HG02938 (cell line): Measurements from ENCODE around the gene ANKRD17.
A peak's percentile ranks its signal among the peaks of the same experiment; 100 is the strongest.
"Not testable (repeated sequence)": the region's sequence is repeated elsewhere in the genome, so short reads cannot be mapped to it uniquely, and the experiment has no call there.

Source experiments
- ATAC-seq: cut with Tn5 transposase; IDR thresholded peaks from one replicate; pipeline ENCODE4 v1.9.1; 2021; ENCODE audit warnings: mild to moderate bottlenecking, moderate library complexity; ENCODE audit not compliant: unreplicated experiment

Gene ANKRD17

DNA sequence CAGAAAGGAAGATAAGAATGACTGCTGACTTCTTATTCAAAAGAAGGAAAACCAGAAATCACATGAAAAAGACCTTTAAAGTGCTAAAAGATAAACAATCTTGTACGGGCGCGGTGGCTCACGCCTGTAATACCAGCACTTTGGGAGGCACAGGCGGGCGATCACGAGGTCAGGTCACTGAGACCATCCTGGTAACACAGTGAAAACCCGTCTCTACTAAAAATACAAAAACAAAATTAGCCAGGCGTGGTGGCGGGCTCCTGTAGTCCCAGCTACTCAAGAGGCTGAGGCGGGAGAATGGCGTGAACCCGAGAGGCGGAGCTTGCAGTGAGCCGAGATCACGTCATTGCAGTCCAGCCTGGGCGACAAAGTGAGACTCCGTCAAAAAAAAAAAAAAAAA is 54.6 kb downstream of the ANKRD17 start:
- ATAC-seq = not testable (repeated sequence)

DNA sequence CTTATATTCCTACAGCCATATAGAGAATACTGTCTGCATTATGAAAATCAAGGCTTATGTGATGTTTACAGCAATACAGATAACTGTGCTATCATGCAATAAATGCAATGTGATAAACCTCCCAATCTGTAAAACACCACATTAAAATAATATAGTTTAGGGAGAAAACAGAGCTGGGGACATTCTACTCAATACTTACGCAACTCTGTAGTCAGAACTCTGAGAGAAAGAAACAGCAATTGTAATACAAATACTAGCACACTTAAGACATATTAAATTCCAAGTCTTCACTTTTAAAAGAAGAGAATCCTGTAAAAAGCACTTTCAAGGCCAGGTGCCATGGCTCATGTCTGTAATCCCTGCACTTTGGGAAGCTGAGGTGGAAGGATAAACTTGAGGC is 61.4 kb downstream of the ANKRD17 start:
- no peak for ATAC-seq

DNA sequence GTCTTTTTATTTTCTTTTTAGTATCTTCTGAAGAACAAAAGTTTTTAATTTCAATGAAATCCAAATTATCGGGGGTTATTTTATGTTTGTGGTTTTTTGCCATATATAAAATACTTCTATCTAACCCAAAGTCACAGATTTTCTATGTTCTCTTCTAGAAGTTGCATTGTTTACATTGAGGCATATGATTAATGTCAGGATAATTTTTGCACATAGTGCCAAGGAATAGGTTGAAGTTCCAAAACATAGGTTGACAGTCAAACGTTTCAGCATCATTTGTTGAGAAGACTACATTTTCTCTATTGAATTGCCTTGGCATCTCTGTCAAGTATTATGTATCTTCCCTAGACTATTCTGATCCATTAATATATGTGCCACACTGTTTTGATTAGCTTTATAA is 64.5 kb downstream of the ANKRD17 start:
- ATAC-seq = no peak

DNA sequence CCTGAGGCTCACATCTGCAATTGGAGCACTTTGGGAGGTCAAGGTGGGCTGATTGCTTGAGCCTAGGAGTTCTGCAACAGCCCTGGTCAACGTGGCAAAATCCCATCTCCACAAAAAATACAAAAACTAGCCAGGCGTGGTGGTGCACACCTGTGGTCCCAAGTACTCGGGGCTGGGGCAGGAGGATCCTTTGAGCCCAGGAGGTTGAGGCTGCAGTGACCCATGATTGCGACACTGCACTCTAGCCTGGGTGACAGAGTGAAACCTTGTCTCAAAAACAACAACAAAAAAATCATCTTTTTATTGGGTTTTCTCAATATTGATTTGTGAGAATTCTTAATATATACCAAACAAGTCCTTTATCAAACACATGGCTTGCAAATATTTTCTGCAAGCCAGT is 64.9 kb downstream of the ANKRD17 start:
- peak; percentile 17 for ATAC-seq

DNA sequence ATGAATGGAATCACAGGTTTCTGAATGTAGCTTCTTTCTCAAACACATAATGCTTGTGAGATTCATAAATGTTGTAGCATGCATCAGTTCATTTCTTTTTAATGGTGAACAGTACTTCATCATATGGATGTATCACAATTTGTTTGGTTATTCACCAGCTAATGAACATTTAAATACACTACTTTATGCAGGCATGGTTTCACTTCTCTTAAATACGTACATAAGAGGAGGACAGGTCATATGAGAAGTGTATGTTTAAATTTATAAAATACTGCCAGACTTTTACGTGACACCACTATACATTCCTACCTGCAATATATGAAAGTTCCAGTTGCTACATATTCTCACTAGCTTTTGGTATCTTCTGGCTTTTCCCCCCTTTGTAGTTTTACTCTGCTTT is 65.4 kb downstream of the ANKRD17 start:
- peak; percentile 89 for ATAC-seq

DNA sequence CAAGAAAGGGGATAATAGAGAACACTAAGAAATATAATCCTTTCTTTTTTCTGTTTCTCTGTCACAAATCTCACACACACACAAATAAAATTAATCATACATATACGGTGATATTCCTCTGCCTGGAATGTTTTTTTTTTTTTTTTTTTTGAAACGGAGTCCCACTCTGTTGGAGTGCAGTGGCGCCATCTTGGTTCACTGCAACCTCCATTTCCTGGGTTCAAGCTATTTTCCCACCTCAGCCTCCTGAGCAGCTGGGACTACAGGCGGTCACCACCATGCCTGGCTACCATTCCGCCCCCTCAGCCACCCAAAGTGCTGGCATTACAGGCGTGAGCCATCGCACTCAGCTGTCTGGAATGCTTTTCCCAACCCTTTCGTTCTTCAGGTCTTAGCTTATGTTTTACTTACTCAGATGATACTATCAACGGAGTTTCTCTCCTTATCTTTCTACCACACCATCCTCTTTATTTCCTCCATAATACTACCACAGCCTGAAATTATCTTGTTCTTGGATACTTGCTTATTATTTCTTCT is 69.3 kb downstream of the ANKRD17 start:
- ATAC-seq = no peak

DNA sequence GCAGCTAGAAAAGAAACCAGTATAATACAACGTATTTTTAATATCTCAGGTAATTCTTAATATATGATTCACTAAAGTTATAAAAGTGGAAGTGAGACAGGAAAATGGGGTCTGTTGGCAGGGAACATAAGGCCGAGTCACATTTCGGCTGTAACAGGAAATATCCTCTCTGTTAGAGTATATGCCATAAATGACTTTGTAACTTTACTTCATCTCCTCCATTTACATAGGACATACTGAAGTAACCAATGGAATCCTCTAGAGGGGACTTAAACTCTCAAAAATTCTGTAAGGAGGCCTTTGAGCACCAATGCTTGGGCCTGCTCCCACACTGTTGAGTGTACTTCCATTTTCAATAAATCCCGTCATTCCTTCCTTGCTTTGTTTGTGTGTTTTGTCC is 71.3 kb downstream of the ANKRD17 start:
- ATAC-seq = peak; percentile 86

DNA sequence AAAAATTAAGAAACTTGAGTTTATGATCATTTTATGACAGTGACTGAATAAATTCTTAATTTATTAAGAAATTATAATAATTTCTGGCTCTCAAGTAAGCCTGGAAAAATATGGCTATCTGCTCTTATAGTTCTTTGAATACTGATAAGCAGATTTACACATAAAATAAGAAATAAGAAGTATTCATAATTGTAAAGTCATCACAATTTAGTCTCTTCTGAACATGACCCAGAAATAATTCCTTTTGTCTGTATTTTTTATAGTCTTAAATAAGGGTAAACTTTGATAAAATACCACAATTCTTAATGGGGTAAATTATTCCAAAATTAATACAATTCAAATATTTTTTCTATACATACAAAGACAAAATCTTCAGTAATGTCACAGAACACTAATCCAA is 72.7 kb downstream of the ANKRD17 start:
- ATAC-seq = no peak

DNA sequence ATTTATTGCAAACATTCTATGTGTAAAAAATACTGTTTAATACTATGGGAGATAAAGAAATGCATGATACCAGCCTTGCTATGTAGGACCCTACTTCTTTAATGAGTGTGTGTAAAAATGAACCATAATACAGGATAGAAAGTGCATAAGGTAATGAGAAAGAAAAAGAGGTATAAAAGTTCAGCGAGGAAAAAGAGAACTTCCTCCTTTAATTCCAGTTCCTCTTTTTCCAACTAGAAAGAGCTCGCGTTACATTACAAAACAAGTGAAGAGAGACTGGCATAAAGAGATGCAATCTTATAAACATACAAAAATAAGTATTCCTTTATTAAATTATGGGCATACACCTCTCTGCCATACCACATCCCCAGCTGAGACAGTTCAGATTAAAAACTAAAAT is 77.4 kb downstream of the ANKRD17 start:
- no peak for ATAC-seq

DNA sequence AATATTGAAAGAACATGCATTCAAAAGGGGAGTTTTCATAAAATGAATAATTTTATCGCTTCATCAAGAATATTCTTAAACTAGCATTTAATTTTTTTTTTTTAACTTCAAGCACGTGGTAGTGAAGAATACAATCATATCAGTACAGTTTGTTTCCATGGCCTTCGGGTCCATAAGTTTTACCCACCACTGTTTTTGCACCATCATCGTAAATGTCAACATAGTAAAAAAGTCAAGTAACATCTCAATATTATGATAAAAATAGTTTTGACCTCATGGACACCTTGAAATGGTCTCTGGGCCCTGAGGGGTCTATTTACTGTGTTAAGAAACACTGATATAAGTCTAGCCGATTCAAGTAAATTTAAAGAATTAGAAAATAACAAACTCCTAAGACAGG is 80.2 kb downstream of the ANKRD17 start:
- ATAC-seq = no peak

DNA sequence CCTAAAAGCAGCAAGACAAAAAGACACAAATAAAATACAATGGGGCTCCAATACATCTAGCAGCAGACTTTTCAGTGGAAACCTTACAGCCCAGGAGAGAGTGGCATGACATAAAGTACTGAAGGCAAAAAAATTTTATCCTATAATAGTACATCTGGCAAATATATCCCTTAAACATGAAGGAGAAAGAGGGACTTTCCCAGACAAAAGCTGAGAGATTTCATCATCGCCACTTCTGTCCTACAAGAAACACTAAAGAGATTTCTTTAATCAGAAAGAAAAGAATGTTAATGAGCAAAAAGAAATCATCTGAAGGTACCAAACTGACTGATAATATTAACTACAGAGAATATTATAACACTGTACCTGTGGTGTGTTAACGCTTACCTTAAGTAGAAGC is 86.4 kb downstream of the ANKRD17 start:
- ATAC-seq = no peak

DNA sequence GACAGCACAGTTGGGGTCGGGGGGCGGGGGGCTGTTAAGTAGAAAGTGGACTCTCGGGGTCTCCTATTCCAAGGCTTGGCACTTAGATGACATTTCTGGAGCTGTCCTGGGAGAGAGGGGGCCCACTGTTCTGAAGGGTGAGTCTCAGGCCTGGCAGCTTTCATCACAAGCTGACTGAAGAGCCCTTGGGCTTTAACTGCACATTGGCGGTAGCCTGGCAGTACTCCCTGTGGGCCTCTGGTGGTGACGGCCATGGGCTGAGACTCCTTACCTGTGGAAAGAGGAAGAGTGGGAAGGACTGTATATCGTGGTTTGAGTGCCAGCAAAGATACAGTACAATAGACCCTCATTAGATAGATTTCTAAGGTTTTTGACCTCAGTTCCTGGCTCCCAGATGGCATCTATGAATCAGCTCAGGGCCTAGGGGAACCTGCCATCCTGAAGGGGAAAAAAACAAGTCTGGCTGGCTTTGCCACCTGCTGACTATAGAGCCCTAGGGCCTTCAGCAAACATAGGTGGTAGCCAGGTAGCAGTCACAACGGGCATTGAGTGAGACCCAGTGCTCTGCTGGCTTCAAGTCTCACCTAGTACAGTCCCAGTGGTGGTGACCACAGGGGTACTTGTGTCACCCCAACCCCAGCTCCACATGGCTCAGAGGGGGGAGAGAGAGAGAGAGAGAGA is 87.9 kb downstream of the ANKRD17 start:
- ATAC-seq = no peak

DNA sequence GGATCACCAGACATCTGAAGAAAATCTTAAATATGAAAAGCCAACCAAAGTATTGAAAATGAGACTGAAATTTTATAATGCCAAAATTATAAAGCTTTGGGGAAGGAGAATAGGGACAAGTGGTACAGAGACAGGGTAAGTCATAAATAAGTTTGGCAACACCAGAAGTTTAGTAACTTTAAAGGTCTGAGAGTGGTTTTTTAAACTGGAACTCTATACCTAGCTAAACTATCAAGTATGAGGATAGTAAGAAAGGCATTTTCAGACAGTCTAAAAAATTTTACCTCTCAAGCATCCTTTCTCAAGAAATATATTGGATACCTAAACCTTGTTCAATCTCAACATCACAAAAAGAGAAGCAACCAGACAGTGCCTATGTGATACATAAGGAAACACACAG is 92.4 kb downstream of the ANKRD17 start:
- no peak for ATAC-seq

DNA sequence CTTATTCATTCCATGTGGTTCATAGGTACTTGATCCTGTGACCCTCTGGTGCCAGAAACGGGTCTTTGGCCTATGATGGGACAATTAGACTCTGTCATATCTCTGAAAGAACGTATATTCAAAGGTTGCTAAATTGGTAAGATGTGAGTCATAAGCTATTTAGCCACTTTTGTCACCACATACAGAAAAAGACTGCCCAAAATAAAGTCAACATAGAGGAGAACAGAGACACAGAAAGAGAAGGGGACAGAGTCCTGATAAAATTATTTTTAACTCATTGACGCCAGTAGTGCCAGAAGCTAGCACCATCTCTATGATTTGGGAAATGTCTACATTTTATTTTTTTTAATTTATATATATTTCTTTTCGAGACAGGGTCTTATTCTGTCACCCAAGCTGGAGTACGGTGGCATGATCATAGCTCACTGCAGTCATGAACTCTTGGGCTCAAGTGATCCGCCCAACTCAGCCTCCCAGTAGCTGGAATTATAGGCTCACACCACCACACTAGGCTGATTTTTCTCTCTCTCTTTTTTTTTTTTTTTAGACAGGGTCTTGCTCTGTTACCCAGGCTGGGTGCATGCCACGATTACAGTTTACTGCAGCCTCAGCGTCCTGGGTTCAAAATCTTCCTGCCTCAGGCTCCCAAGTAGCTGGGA is 96.9 kb downstream of the ANKRD17 start:
- no peak for ATAC-seq

DNA sequence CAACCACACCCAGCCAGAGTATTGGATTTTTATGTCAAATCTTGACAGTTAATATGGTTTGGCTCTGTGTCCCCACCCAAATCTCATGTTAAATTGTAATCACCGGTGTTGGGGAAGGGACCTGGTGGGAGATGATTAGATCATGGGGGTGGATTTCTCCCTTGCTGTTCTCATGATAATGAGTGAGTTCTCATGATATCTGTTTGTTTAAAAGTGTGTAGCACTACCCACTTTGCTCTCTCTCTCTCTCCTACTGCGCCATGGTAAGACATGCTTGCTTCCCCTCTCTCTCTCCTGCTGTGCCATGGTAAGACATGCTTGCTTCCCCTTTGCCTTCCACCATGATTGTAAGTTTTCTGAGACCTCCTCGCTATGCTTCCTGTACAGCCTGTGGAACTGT is 102.2 kb downstream of the ANKRD17 start:
- no peak for ATAC-seq

DNA sequence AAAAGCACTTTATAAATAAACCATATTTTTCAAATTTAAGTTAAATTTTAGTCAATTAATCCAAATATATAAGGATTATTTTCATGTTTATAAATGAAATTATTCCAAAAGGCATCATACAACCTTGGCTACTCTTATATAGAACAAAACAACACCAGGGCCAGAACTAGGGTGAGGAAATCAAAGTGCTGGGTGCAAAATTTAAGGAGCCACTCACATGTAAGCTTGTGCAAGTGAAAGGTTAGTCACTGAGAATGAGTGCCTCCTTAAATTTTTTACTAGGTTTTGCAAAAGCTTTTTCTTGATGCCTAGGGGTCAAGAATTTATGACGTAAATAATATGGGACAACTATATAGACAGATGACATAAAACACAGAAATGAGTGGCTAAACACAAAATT is 105.7 kb downstream of the ANKRD17 start:
- no peak for ATAC-seq

DNA sequence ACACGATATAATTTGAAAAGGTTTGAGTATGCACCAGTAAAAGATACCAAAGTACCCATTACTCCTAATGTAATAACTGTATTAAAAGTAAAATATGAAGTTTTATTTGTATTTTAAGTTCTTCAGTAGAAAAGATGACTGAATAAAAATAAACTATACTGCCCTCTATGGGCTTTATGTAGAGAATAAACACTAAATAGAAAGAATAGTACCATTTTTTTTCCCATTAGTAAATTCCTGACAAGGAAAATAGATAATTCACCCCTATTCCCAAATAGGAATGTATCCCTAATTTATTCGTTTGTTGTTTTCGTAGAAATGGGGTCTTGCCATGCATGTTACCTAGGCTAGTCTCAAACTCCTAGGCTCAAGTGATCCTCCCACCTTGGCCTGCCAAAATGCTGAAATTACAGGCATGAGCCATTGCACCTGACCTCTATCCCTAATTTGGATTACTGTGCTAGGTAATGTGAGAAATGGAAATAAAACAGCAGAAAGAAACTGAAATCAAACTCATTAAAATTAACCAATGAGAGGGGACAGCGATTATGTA is 115.5 kb downstream of the ANKRD17 start:
- ATAC-seq = no peak

DNA sequence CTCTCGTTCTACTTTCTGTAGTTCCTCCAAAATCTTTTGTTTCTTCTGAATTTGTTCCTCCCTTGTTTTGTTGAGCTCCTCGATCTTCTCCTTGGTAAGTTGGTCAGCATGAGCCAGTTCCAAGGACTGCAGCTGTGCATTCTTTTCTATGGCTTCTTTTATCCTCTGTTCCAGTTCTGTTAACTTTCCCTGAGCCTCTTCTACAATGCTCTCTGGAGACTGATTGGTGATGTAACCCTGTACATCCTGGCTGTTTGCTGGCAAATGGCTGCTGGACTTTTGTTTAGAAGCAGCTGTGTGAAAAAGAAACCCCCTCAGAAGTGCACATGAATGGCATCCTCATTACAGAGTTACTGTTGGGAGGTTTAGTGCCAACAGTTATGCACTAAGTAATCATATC is 118.6 kb downstream of the ANKRD17 start:
- ATAC-seq = no peak

DNA sequence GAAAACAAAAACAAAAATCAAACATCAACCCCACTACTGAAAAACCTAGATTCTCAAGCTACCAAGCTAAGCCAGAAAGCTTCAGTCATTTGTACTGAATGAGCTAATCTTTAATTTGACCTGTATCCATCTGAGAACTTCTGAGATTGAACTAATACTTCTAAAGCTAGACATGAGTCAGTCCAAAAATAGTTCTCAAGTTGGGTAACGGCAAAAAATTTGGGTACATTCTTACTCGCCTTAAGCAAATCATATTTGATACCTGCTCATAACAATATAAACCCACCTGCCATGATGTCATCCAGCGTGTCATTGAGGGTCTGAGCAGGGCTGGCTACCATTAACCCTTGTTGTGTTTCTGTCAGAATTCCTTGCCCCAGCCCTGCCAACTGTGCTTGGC is 119.4 kb downstream of the ANKRD17 start:
- no peak for ATAC-seq

DNA sequence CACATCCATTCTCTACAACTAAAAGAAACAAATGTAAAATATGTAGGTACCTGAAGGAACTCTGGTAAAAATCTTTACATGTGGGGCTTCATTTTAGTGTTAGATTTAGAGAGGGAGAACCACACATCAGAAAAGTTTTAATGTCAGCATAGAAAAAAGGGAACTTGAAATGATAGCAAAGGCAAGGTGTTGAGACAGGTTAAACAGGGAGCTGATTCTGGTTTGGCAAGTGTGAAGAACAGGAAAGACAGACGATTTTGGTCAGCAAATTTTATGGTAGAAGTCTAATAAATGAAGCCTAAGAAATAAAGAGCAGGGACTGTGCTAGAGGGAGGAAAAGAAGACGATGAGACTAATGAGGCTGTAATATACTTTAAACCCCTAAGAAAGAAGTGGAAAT is 121.5 kb downstream of the ANKRD17 start:
- no peak for ATAC-seq

DNA sequence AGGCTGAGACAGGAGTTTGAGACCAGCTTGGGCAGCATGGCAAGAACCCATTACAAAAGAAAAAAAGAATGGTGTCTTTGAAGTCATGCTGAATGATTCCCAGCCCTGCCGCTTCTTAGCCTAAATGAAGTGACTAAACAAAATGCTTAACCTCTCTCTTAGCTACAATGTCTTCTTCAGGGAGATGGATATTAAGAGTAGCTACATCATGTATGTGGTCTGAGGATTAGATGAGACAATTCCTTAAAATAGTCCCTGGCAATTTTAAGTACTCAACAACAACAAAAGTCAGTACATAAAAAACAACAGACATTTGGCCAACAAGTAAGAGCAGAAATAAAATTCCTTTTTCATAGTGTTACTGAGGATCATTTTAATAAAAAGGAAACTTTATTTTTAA is 124.8 kb downstream of the ANKRD17 start:
- no peak for ATAC-seq

DNA sequence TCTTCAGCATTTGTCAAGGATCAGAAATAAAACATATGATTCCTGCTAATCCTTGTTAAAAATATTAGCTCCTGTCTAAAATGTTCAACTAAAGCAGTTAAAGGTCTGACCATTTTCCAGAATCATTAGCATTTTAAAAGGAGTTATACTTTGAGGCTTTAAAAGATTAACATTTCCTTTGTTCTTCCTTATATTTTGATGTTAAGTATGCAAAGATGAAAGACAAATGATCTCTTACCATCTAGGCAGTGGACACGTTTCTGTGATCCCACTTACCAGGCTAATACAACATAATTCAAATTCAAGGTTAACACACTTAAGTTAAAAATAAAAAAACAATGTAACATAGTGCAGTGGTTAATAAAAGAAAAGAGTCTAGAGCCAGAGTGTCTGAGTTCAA is 127.3 kb downstream of the ANKRD17 start:
- no peak for ATAC-seq
